Neural cell (in vitro differentiated cells): Measurements from ENCODE around the gene TGFBR3L. TPM values are rescaled to one million over a fixed set of nuclear protein-coding genes. Genes with fewer than 3 reads are reported as not detected.
"Not testable (repeated sequence)": the region's sequence is repeated elsewhere in the genome, so short reads cannot be mapped to it uniquely, and the experiment has no call there.

ENCODE experiments used
- H2AFZ ChIP-seq: fragments of 200-600, 300-800 bp; sonication (generic), shearing (Covaris generic); 2 replicates; pipeline ENCODE4 v1.6.0; 2014; ENCODE audit warnings: low read depth, mild to moderate bottlenecking, antibody characterized with exemption, low read length, moderate library complexity
- H3F3A ChIP-seq: fragments of 200-600 bp; shearing (Covaris generic); 2 replicates; pipeline ENCODE4 v1.6.1; 2016; ENCODE audit warnings: mild to moderate bottlenecking, moderate library complexity, mixed read lengths, antibody characterized with exemption, low read length; ENCODE audit not compliant: insufficient read depth, poor library complexity, severe bottlenecking
- H3K27ac ChIP-seq: fragments of 200-600, 300-800 bp; sonication (generic), shearing (Covaris generic); 2 replicates; pipeline ENCODE4 v1.5.1; 2014; ENCODE audit warnings: mild to moderate bottlenecking, low read length, moderate library complexity
- H3K27me3 ChIP-seq: fragments of 300-800, 200-600 bp; sonication (generic), shearing (Covaris generic); 2 replicates; pipeline ENCODE4 v1.6.0; 2014; ENCODE audit warnings: mild to moderate bottlenecking, low read depth, low read length, moderate library complexity; ENCODE audit not compliant: insufficient read depth
- H3K36me3 ChIP-seq: fragments of 300-800, 200-600 bp; sonication (generic), shearing (Covaris generic); 2 replicates; pipeline ENCODE4 v1.5.1; 2014; ENCODE audit warnings: mild to moderate bottlenecking, antibody characterized with exemption, low read length, moderate library complexity; ENCODE audit not compliant: insufficient read depth
- H3K4me2 ChIP-seq: fragments of 300-800, 200-600 bp; sonication (generic), shearing (Covaris generic); 2 replicates; pipeline ENCODE4 v1.6.0; 2014; ENCODE audit warnings: mild to moderate bottlenecking, low read length
- H3K4me3 ChIP-seq: fragments of 300-800, 200-600 bp; sonication (generic), shearing (Covaris generic); 2 replicates; pipeline ENCODE4 v1.5.1; 2014; ENCODE audit warnings: mild to moderate bottlenecking, low read length, moderate library complexity
- H3K79me2 ChIP-seq: fragments of 200-600 bp; shearing (Covaris generic); replicated peaks from 2 replicates; pipeline ENCODE4 v1.6.0; 2014; ENCODE audit warnings: mild to moderate bottlenecking, low read length, moderate library complexity; ENCODE audit not compliant: insufficient read depth
- H3K9ac ChIP-seq: fragments of 300-800, 200-600 bp; sonication (generic), shearing (Covaris generic); 2 replicates; pipeline ENCODE4 v1.6.1; 2016; ENCODE audit warnings: mild to moderate bottlenecking, low read length, mixed read lengths
- H3K9me2 ChIP-seq: fragments of 200-600 bp; shearing (Covaris generic); 2 replicates; pipeline ENCODE4 v1.6.1; 2016; ENCODE audit warnings: mild to moderate bottlenecking, low read length, mixed read lengths; ENCODE audit not compliant: insufficient read depth
- H3K9me3 ChIP-seq: fragments of 200-600, 300-800 bp; sonication (generic), shearing (Covaris generic); 2 replicates; pipeline ENCODE4 v1.6.1; 2016; ENCODE audit warnings: mild to moderate bottlenecking, mixed run types, low read length, moderate library complexity, mixed read lengths
- H4K20me1 ChIP-seq: fragments of 200-600 bp; shearing (Covaris generic); 2 replicates; pipeline ENCODE4 v1.6.1; 2016; ENCODE audit warnings: mild to moderate bottlenecking, mixed run types; ENCODE audit not compliant: insufficient read depth
- CTCF ChIP-seq: fragments of 450-650 bp; IDR thresholded peaks from 2 replicates; pipeline ENCODE4 v1.5.1; 2014; ENCODE audit warnings: antibody characterized with exemption, mild to moderate bottlenecking, moderate library complexity; ENCODE audit not compliant: poor library complexity, severe bottlenecking
- EP300 ChIP-seq: fragments of 450-650 bp; conservative IDR thresholded peaks from 2 replicates; pipeline ENCODE4 v1.6.1; 2014; ENCODE audit warnings: antibody characterized with exemption, mild to moderate bottlenecking, moderate library complexity; ENCODE audit not compliant: poor library complexity, severe bottlenecking
- EZH2 ChIP-seq: fragments of 200-600, 300-800 bp; shearing (Covaris generic), sonication (generic); IDR thresholded peaks from 2 replicates; pipeline ENCODE4 v1.6.1; 2014; ENCODE audit warnings: antibody characterized with exemption, low read length, borderline replicate concordance, mild to moderate bottlenecking; ENCODE audit not compliant: insufficient read depth, poor library complexity, severe bottlenecking
- MXI1 ChIP-seq: fragments of 450-650 bp; conservative IDR thresholded peaks from 2 replicates; pipeline ENCODE4 v1.6.1; 2014; ENCODE audit warnings: antibody characterized with exemption, mild to moderate bottlenecking; ENCODE audit not compliant: poor library complexity, severe bottlenecking
- POLR2AphosphoS5 ChIP-seq: IDR thresholded peaks from 2 replicates; pipeline ENCODE4 v1.6.1; 2012
- RAD21 ChIP-seq: fragments of 450-650 bp; conservative IDR thresholded peaks from 2 replicates; pipeline ENCODE4 v1.6.1; 2014; ENCODE audit warnings: antibody characterized with exemption, mild to moderate bottlenecking, moderate library complexity
- REST ChIP-seq: IDR thresholded peaks from 2 replicates; pipeline ENCODE4 v1.6.1; 2012; ENCODE audit warnings: borderline replicate concordance
- SMC3 ChIP-seq: fragments of 450-650 bp; conservative IDR thresholded peaks from 2 replicates; pipeline ENCODE4 v1.6.1; 2014; ENCODE audit warnings: antibody characterized with exemption, mild to moderate bottlenecking, moderate library complexity; ENCODE audit not compliant: poor library complexity
- TAF1 ChIP-seq: IDR thresholded peaks from 2 replicates; pipeline ENCODE4 v1.6.1; 2012; ENCODE audit warnings: low read depth
- polyA plus RNA-seq: library from polyadenylated mRNA; depleted of rRNA; stranded (reverse); fragments of >200 nt; gene quantifications from 2 replicates; pipeline ENCODE4 v1.2.3, GENCODE V29; 2014

TGFBR3L gene
- polyA plus RNA-seq, 1 donor from 2014 or later = not detected

- H3K9me3 ChIP-seq, H3F3A ChIP-seq, H3K9ac ChIP-seq, H3K9me2 ChIP-seq, H3K4me2 ChIP-seq, H2AFZ ChIP-seq, H3K36me3 ChIP-seq, H3K79me2 ChIP-seq, H3K27ac ChIP-seq, H4K20me1 ChIP-seq: not testable (repeated sequence)
- peak; percentile 18 for TF ChIP-seq CTCF
- H3K4me3 ChIP-seq = peak overlapping the region; percentile 48
- H3K27me3 ChIP-seq = peaks cover 49% of the 10 kb centered on the region
These were observed 3.5 kb downstream of the TGFBR3L start for GRCh38 chr19:7918062-7918614.

GRCh38 chr19:7918615-7919421, 4.2 kb downstream of the TGFBR3L start:
- Histone ChIP-seq H3K79me2 (peaks cover 2% of the 10 kb centered on the region), H2AFZ (no peak overlapping the region), H3K4me2 (no peak overlapping the region), H3F3A (no peaks in the 10 kb centered on the region), H3K9me3 (no peaks in the 10 kb centered on the region), H3K36me3 (no peaks in the 10 kb centered on the region), H3K9me2 (no peaks in the 10 kb centered on the region), H3K4me3 (no peak overlapping the region), H3K9ac (no peak overlapping the region), H3K27me3 (peaks cover 49% of the 10 kb centered on the region), H3K27ac (no peak overlapping the region), H4K20me1 (peaks cover 6% of the 10 kb centered on the region)
- no peak for TF ChIP-seq EP300
- no peak for TF ChIP-seq SMC3
- no peak for TF ChIP-seq CTCF
- no peak for TF ChIP-seq TAF1
- no peak for TF ChIP-seq MXI1
- TF ChIP-seq RAD21 = no peak
- no peak for TF ChIP-seq REST
- no peak for TF ChIP-seq EZH2
- TF ChIP-seq POLR2AphosphoS5 = no peak
